ENCODE data around the gene RARA. TPM values are rescaled to one million over a fixed set of nuclear protein-coding genes. Genes with fewer than 3 reads are reported as not detected.

Gene RARA
- total RNA-seq, 1 donor from 2014 or later: 19.5 TPM

DNA sequence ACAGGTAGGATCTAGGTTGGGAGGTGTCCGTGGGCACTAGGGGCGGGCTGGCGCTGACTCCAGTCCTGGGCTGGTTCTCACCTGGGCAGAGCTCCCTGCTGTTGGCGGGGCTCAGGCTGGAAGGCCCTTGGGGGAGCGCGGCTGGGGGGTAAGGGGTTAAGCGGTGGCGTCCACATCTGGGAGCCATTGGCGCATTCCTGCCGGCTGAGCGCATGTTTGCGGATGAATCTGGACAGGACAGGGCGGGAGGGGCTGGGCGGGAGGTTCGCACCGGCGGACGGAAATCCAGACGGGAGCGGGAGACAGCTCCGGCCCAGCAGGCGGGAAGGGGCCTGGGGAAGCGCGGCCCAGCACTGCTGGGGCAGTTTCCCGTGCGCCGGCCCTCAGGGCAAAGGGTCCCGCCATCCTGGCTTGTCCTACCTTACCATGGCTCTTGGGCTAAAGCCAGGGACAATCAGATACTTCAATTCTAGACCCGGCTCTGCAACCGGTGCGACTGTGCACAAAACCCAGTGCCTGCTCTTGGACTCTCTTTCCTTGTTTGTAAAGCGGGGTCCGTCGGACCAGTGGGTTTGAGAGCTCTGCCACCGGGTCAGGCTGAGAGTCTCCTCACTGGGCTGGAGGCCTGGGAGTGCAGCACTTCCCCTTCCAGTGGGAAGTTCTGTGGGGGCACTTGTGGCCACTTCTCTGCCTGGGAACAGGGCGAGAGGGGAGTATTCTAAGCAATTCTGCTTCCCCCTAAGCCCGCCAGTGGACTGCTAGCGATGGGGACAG, 7.8 kb downstream of the RARA start:
- no peak for DNase-seq (ENCODE audit: low read depth)
- H3K4me3 ChIP-seq (ENCODE audit: low read depth, low read length): peak overlapping the region; percentile 98
- TF ChIP-seq, protein P1, sequence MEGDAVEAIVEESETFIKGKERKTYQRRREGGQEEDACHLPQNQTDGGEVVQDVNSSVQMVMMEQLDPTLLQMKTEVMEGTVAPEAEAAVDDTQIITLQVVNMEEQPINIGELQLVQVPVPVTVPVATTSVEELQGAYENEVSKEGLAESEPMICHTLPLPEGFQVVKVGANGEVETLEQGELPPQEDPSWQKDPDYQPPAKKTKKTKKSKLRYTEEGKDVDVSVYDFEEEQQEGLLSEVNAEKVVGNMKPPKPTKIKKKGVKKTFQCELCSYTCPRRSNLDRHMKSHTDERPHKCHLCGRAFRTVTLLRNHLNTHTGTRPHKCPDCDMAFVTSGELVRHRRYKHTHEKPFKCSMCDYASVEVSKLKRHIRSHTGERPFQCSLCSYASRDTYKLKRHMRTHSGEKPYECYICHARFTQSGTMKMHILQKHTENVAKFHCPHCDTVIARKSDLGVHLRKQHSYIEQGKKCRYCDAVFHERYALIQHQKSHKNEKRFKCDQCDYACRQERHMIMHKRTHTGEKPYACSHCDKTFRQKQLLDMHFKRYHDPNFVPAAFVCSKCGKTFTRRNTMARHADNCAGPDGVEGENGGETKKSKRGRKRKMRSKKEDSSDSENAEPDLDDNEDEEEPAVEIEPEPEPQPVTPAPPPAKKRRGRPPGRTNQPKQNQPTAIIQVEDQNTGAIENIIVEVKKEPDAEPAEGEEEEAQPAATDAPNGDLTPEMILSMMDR (conservative IDR thresholded peaks at IDR 0.05; ENCODE audit: low read depth, low read length): peak; percentile 5

GRCh38 chr17:40317345-40317873, 8.4 kb downstream of the RARA start:
- no peak for DNase-seq (ENCODE audit: low read depth)
- H3K4me3 ChIP-seq (ENCODE audit: low read depth, low read length): peak overlapping the region; percentile 98
- TF ChIP-seq, protein P1 (conservative IDR thresholded peaks at IDR 0.05; ENCODE audit: low read depth, low read length): peak; percentile 73

- no peak for DNase-seq (ENCODE audit: low read depth)
- TF ChIP-seq, protein P1 (conservative IDR thresholded peaks at IDR 0.05; ENCODE audit: low read depth, low read length): no peak
- peak overlapping the region; percentile 98 for H3K4me3 ChIP-seq (ENCODE audit: low read depth, low read length)
These were observed 9.2 kb downstream of the RARA start for GRCh38 chr17:40317880-40318829.

DNA sequence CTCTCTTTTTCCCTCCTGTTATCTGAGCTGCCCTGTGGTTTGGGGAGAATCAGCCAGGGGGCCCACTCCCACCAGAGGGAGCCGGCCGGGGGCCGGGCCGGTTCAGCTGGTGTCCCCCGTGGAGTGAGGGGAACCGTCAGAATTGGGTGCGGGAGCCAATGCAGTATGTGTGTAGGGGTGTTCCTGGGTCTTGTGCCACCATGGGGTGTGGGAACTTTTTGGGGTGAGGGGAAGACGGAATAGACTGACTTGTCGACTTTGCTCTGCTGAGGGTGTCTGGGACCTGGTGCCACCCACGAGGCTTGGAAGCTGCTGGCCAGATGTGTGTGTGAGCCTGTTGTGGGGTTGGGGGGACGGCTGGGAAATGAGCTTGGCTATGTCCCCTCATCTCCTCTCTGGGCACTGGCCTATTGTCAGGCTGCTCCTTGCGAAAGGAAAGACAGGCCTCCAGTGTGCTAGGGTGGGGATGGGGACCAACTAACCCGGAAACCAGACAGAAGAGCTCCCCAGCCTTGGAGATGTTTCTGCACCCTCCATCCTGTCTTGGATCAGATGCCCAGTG, 9.9 kb downstream of the RARA start:
- H3K4me3 ChIP-seq (ENCODE audit: low read depth, low read length): peak overlapping the region; percentile 98
- no peak for DNase-seq (ENCODE audit: low read depth)
- TF ChIP-seq, protein P1 (conservative IDR thresholded peaks at IDR 0.05; ENCODE audit: low read depth, low read length): peak; percentile 21

GRCh38 chr17:40319651-40320540, 10.9 kb downstream of the RARA start:
- TF ChIP-seq, protein P1 (conservative IDR thresholded peaks at IDR 0.05; ENCODE audit: low read depth, low read length): no peak
- peak overlapping the region; percentile 98 for H3K4me3 ChIP-seq (ENCODE audit: low read depth, low read length)
- no peak for DNase-seq (ENCODE audit: low read depth)

Measured in epithelial cell of proximal tubule (primary cell).